ENCODE measurements around the gene DNAJC8.

The DNAJC8 gene

GRCh38 chr1:28200234-28200873 is 32.5 kb downstream of the DNAJC8 start:
- DNase-seq (ENCODE audit: low spot score): no peak

DNA sequence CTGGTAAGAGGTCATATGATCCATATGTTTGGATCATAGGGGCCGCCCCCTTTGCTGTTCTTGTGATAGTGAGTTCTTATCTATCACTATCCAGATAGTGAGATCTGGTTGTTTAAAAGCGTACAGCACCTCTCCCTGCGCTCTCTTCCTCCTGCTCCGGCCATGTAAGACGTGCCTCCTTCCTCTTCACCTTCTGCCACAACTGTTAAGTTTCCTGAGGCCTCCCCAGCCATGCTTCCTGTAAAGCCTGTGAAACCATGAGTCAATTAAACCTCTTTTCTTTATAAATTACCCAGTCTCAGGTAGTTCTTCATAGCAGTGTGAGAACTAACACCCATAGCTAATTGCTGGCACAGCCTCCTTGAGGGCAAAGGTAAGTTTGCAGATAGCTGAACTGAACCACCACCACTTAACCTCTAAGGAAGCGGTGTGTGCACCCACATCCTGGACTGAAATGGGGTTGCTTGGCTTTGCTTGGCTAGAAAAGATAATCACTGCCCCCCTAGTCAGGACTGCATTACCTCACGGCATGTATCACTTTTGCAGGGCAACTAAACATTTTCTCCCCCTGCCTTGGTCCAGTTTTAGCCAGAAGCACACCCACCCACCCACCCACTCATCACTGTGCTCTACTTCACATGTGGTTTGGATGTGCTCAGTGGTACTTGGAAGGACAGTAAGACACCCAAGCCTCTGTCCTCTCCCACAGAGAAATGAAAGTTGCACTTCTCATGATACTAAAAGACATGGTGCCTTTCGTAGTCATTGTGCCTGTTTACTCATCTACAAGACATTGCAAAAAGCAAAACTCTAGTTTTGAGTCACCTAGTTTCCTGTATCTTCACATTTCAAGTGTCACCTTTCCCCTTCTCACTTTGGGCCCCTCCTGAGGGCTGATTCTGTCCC is 33.2 kb downstream of the DNAJC8 start:
- DNase-seq (ENCODE audit: low spot score): no peak

- no peak for DNase-seq (ENCODE audit: low spot score)
Observed at GRCh38 chr1:28197682-28198415, 35.0 kb downstream of the DNAJC8 start.

- DNase-seq (ENCODE audit: low spot score): no peak
Observed at GRCh38 chr1:28196330-28196729, 36.5 kb downstream of the DNAJC8 start.

DNA sequence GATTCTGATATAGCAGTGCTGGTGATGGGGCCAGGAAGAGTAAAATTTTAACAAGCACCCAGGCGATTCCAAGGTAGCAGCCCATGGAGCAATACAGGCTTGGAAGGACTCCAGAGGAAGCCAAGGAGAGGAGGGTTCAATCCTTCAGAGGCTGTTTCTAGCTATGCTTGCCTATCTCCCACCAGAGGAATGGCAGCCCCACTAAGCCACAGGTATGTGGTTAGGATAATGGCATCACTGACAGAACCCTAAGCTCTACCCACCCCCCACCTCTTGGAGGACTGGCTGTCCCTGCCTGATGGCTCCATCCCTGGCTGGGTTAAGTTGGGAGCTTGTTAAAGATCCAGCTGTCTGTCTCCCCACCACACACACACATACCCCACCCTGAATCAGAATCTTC is 37.0 kb downstream of the DNAJC8 start:
- no peak for DNase-seq (ENCODE audit: low spot score)

DNA sequence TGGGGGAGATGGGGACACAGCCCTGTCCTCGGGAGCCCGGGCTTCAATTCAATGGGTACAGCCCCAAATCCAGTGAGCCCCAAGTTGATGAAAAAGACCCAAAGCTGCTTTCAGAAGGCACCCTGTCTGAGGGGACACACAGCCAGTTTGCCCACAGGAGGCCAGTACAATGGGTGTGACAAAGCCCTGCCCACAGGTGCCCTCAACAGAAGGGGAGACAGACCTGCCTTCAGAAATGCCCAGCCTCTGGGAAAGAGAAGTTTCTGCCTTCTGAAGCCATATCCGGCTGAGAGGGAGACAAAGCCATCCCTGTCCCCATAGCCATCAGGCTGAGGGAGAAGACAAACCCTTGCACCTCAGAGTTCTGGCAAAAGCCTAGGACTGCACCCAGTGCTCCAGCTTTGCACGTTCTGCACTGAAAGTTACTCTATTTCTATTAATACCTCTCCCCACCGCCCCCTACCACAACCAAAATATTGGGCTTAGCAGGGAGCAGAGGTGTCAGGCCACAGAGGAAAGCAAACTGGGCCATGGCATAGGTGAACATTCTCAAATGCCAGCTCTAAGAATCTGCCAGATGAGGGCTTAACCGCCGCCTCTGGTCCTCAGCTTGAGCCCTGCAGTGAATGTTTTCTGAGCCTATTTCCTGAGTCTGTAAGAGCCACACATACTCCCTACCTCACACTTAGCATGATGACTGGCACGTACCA is 38.3 kb downstream of the DNAJC8 start:
- no peak for DNase-seq (ENCODE audit: low spot score)

GRCh38 chr1:28193701-28194161 is 39.1 kb downstream of the DNAJC8 start:
- peak; percentile 12 for DNase-seq (ENCODE audit: low spot score)

- no peak for DNase-seq (ENCODE audit: low spot score)
Observed at GRCh38 chr1:28190996-28191645, 41.7 kb downstream of the DNAJC8 start.

- DNase-seq (ENCODE audit: low spot score): no peak
Observed at GRCh38 chr1:28190337-28190979, 42.4 kb downstream of the DNAJC8 start.

- DNase-seq (ENCODE audit: low spot score): no peak
Observed at GRCh38 chr1:28185071-28185470, 47.8 kb downstream of the DNAJC8 start.

DNA sequence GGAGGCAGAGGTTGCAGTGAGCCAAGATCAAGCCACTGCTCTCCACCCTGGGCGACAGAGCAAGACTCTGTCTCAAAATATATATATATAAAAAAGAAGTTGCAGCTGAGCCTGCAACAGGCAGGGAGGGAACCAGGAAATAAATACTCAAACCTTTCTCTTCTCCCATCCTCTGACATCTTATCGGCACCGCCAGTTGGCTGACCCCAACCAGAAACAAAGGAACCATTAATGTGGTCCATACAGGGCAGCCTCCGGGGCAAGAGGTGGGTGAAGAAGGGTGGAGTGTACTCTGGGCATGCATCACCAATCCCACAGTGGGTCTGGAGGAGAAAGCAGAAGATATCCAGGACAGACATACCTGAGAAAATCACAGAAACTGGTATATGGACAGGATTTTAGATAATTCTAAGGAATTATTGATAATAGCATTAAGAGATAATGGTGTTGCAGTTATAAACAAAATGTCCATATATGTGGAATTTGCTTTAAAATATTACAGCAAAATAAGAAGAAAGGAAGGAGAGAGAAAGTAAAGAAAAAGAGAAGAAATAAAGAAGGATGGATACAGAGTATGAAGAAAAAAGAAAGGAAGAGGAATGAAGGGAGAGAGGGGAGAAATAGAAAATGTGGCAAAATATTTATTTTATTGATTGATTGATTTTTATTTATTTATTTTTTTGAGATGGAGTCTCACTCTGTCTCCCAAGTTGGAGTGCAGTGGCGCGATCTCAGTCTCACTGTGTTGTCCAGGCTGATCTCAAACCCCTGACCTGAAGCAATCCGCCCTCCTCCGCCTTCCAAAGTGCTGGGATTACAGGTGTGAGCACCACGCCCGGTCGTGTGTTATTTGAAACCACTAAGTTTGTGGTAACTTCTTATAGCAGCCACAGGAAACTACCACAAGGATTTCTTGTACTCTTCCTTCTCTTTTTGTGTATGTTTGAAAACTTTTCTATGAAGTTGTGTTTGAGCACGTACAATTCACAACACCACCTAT is 52.2 kb downstream of the DNAJC8 start:
- no peak for DNase-seq (ENCODE audit: low spot score)

DNA sequence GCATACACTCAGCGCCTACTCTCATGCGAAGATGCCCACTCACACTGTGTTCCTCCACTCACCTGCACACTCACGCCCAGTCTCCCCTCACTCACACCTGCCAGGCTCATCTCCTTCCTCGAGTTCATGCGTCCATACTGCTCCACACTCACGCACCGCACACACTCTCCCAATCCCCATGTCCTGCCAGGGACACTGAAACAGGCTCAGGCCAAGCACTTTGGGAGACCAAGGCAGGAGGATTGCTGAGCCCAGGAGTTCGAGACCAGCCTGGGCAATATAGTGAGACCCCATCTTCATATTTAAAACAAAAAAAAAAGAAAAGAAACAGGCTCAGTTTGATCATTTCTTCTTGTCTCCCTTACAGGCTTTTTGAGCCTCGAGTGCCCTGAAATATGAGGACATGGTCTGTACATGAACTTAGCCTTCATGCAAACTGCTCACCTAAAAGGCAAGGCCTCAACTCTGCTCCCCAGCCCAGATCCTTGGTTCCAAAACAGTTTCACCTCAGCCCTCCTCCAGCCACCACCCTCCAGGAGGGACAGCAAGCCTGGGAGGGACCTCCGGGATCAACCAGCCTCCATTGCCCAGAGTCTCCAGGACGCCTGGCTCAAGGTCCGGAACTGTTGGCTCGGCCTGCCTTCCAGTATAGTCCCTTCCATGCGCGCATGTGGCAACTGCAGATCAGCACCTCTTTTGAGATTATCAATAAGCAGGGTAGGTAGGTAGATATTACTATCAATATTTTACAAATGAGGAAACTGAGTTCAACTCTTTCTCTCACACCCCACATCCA is 53.9 kb downstream of the DNAJC8 start:
- no peak for DNase-seq (ENCODE audit: low spot score)

DNA sequence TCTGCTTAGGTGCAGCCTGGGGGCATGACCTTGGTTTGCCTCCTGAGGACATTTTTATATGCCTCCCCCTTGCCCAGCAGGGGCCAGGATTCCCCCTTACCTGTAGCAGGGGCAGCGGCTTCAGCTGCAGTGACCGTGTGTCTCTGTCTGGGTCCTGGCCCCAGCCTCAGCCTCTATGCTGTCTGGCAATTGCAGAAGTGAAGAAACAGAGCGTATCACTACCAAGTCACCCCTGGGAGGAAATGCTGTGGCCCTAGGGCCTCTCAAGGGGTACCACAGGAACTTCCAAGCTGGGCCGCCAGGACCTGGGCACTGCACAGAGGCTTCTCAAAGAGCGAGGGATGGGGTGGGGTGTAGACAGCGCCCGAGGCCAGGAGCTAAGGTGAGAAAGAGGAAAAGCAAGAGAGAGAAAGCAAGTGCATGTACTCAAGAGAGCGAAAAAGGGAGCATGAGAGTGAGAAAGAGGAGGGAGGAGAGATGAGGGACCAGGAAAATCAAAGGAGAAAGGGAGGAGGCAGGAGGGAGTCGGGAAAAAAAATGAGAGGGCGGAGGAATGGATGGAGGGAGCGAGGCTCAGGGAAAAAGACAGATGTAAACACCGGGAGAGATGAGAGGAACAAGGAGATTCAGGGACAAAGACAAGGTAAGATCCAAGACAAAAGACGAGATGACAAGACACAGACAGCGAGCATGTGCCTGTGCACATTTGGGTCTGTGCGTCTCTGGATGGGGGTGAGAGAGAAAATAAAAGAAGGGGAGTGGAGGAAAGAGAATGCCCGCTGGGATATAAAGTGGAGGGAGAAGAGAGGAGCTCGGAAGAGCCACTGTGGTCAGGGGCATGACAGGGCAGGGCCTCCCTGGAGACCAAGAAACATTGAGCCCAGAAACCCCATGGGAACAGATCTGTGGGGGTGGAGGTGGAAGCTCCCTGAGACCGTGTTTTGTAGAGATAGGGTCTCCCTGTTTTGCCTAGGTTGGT is 56.0 kb downstream of the DNAJC8 start, which contains the start of gene PTAFR:
PTAFR (minus strand) TSS at position 199 of the 979 bp plus-strand sequence. CDS start 25,669 bp downstream, outside the sequence.
- no peak for DNase-seq (ENCODE audit: low spot score)

- DNase-seq (ENCODE audit: low spot score): no peak
Observed at GRCh38 chr1:28175955-28176485, 56.8 kb downstream of the DNAJC8 start.

GRCh38 chr1:28173980-28174297 is 58.9 kb downstream of the DNAJC8 start:
- DNase-seq (ENCODE audit: low spot score): no peak

DNA sequence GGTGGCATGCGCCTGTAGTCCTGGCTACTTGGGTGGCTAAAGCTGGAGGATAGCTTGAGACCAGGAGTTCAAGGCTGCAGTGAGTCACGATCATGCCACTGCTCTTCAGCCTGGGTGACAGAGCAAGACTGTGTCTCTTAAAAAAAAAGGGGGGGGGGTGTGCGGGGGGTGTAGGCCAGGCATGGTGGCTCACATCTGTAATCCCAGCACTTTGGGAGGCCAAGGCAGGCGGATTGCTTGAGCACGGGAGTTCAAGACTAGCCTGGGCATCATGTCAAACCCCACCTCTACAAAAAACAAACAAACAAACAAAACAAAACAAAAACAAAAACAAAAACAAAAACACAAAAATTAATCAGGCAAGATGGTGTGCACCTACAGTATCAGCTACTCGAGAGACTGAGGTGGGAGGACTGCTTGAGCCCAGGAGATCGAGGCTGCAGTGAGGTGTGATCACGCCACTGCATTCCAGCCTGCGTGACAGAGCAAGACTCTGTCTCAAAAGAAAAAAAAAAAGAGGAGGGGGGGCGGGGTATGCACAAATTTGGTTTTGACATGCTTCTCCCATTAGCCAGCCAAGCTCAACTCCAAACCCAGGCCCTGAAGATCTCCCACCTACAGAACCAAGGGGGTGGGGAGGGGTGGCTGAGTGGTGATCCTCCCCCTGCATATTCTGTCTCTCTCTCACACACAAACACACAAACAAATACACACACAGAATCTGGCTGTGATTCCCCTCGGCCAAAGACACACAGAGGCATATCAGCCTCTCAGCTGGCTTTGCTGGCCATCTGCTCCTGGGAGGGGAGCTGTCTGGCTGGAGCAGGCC is 59.5 kb downstream of the DNAJC8 start:
- DNase-seq (ENCODE audit: low spot score): no peak

All from LoVo (cell line).